Measurements from ENCODE around the gene HDAC4. TPM values are rescaled to one million over a fixed set of nuclear protein-coding genes. Genes with fewer than 3 reads are reported as not detected.

Gene HDAC4
- total RNA-seq, 1 experiment from 2014 or later: 44.4 TPM

- Mint-ChIP-seq H3K4me3 (no peak overlapping the region), H3K4me1 (peaks cover 58% of the 10 kb centered on the region), H3K36me3 (no peaks in the 10 kb centered on the region), H3K27ac (peak overlapping the region; percentile 58; the same call in 1 of the 2 replicates), H3K27me3 (ENCODE audit: low read depth) (no peaks in the 10 kb centered on the region), H3K9me3 (no peaks in the 10 kb centered on the region)
- ChIA-PET CTCF (no interaction called here), POLR2A (no interaction called here)
- ATAC-seq (no peak), DNase-seq (ENCODE audit: low spot score) (no peak)
- no peak for TF ChIP-seq FOXJ3 (CRISPR knock-in tag; IDR thresholded peaks at IDR 0.05; ENCODE audit: borderline replicate concordance)
- TF ChIP-seq TCF7 (CRISPR knock-in tag; IDR thresholded peaks at IDR 0.05; ENCODE audit: low read depth): no peak
- TF ChIP-seq ATF2 (CRISPR knock-in tag; IDR thresholded peaks at IDR 0.05; ENCODE audit: borderline replicate concordance, low read depth): no peak
- TF ChIP-seq GABPB1 (CRISPR knock-in tag; IDR thresholded peaks at IDR 0.05): no peak
- no peak for TF ChIP-seq TP53 (CRISPR knock-in tag; IDR thresholded peaks at IDR 0.05)
- no peak for TF ChIP-seq NR2C2 (CRISPR knock-in tag; IDR thresholded peaks at IDR 0.05)
- no peak for TF ChIP-seq GTF2I (CRISPR knock-in tag; conservative IDR thresholded peaks at IDR 0.05)
- TF ChIP-seq ESRRA (CRISPR knock-in tag; IDR thresholded peaks at IDR 0.05; ENCODE audit: borderline replicate concordance): no peak
- no peak for TF ChIP-seq E2F5 (CRISPR knock-in tag; IDR thresholded peaks at IDR 0.05)
- TF ChIP-seq PREB (CRISPR knock-in tag; IDR thresholded peaks at IDR 0.05; ENCODE audit: borderline replicate concordance): no peak
- TF ChIP-seq E2F1 (CRISPR knock-in tag; IDR thresholded peaks at IDR 0.05): no peak
- no peak for TF ChIP-seq ZNF121 (CRISPR knock-in tag; IDR thresholded peaks at IDR 0.05)
- no peak for TF ChIP-seq ETV6 (CRISPR knock-in tag; IDR thresholded peaks at IDR 0.05)
- TF ChIP-seq ZNF416 (CRISPR knock-in tag; IDR thresholded peaks at IDR 0.05): no peak
- TF ChIP-seq AFF4 (CRISPR knock-in tag; IDR thresholded peaks at IDR 0.05; ENCODE audit: borderline replicate concordance): no peak
- TF ChIP-seq ZMAT4 (CRISPR knock-in tag; IDR thresholded peaks at IDR 0.05): no peak
- TF ChIP-seq HMGA2 (CRISPR knock-in tag; IDR thresholded peaks at IDR 0.05): no peak
- TF ChIP-seq ZBTB43 (CRISPR knock-in tag; IDR thresholded peaks at IDR 0.05): no peak
- no peak for TF ChIP-seq NR1H2 (CRISPR knock-in tag; IDR thresholded peaks at IDR 0.05)
Measured at GRCh38 chr2:239222706-239223309, 178.0 kb downstream of the HDAC4 start.

Measured in WTC11 (cell line).